Fibroblast of villous mesenchyme (primary cell): ENCODE data around the gene MEX3D. TPM values are rescaled to one million over a fixed set of nuclear protein-coding genes. Genes with fewer than 3 reads are reported as not detected.

Experiments
- DNase-seq: peaks from one replicate; pipeline ENCODE4 v3.0.0-alpha.2; 2010; ENCODE audit warnings: low read depth
- H3K4me3 ChIP-seq: 2 replicates; pipeline ENCODE4 v1.5.1; 2011; ENCODE audit warnings: low read depth, mild to moderate bottlenecking, low read length
- total RNA-seq: library from RNA; depleted of rRNA; stranded (reverse); fragments of >200 nt; gene quantifications from 2 replicates; pipeline ENCODE4 v1.2.3, GENCODE V29; 2012
- TF ChIP-seq, protein P1 (sequence below): IDR thresholded peaks from 2 replicates; pipeline ENCODE4 v1.5.1; 2012; ENCODE audit warnings: low read depth, mild to moderate bottlenecking, low read length; ENCODE audit not compliant: insufficient read depth

The MEX3D gene
- total RNA-seq, 1 donor: 33.7 TPM

- TF ChIP-seq, protein P1, sequence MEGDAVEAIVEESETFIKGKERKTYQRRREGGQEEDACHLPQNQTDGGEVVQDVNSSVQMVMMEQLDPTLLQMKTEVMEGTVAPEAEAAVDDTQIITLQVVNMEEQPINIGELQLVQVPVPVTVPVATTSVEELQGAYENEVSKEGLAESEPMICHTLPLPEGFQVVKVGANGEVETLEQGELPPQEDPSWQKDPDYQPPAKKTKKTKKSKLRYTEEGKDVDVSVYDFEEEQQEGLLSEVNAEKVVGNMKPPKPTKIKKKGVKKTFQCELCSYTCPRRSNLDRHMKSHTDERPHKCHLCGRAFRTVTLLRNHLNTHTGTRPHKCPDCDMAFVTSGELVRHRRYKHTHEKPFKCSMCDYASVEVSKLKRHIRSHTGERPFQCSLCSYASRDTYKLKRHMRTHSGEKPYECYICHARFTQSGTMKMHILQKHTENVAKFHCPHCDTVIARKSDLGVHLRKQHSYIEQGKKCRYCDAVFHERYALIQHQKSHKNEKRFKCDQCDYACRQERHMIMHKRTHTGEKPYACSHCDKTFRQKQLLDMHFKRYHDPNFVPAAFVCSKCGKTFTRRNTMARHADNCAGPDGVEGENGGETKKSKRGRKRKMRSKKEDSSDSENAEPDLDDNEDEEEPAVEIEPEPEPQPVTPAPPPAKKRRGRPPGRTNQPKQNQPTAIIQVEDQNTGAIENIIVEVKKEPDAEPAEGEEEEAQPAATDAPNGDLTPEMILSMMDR: no peak
- no peak overlapping the region for H3K4me3 ChIP-seq
- DNase-seq: no peak
These were observed 17.1 kb upstream of the MEX3D start for GRCh38 chr19:1585243-1585580.

DNA sequence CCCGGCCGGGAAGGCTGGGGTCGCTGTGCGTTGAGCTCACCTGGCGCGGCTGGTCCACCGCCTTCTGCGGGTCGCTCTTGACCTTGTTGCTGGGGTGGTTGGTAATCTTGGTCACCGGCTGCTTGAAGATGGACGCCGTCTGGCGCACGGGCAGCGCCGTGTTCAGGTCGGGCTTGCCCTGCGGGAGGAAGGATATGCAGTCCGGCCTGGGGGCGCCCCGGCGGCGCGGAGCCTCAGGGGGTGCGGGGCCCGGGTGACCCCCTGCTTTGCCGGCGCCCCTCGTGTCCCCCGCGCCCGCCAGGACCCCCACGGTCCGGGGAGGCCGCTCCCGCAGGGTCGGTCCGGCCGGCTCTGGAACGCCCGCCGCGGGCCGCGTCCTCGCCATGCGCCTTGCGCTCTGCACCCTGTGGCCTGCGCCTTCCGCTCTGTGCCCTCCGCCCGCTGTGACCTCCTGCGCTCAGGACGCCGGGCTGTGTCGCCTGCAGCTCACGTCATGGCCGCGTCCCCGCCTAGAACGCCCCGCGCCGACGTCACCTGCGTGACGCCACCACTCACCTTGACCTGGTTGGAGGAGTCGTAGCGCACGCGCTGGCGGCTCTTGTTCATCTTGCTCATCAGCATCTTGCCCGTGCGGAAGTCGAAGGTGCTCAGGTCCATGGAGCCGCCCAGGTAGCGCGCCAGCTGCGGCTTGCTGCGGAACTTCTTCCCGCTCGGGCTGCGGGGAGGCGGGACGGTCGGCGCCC lies 16.5 kb upstream of the MEX3D start:
- TF ChIP-seq, protein P1: no peak
- DNase-seq: no peak
- no peak overlapping the region for H3K4me3 ChIP-seq

DNA sequence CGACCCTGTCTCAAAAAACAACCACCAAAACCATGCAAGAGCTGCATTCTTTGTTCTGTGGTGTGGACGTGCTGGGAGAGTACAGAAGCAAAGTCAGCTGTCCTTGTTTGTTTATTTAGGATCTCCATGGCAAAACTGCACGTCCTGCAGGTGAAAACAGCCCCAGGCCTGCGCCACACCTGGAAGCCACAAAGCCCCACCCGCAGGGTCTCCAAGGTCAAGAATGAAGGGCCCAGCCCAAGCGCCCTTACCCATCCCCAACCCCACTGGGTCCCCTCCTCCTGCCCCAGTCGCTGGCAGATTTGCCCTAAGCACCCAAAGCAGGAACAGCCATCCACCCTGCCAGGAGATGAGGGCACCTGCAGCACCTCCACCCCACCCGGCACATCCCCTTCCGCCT lies 14.1 kb upstream of the MEX3D start:
- H3K4me3 ChIP-seq: no peak overlapping the region
- DNase-seq: no peak
- TF ChIP-seq, protein P1: no peak

DNA sequence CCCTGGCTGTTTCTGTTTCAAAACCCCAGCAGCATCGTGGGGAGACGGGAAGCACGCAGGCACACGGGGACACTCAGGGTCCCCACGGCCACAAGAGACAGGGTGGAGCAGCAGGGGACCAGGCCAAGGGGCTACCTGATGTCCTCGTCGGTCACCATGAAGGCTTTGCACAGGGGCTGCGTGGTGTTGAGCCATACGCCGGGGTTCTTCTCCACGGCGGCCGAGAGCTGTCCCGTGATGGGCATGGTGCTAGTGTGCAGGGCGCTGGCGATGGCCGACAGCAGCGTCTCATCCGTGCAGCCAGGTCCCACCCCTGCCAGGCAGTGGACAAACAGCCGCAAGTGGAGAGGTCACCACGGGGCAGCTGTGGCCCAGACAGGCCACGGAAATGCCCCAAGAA lies 12.8 kb upstream of the MEX3D start:
- H3K4me3 ChIP-seq: no peak overlapping the region
- TF ChIP-seq, protein P1: no peak
- DNase-seq: no peak

GRCh38 chr19:1580382-1580781 lies 12.3 kb upstream of the MEX3D start:
- TF ChIP-seq, protein P1: no peak
- no peak overlapping the region for H3K4me3 ChIP-seq
- no peak for DNase-seq

- H3K4me3 ChIP-seq: no peak overlapping the region
- TF ChIP-seq, protein P1: no peak
- no peak for DNase-seq
These were observed 11.1 kb upstream of the MEX3D start for GRCh38 chr19:1579222-1579621.
